Adrenal gland (tissue), 5 donors: Measurements from ENCODE around the gene MYLK.

Source experiments
- POLR2A ChIP-seq, 2 donors: fragments of 450-650 bp; IDR thresholded peaks; one replicate each; pipeline ENCODE4 v1.6.1; 2017; ENCODE audit warnings: antibody characterized with exemption in 2 of 2, mild to moderate bottlenecking in 2 of 2, moderate library complexity in 1 of 2
- TF ChIP-seq, protein P1 (sequence below), 6 experiments: fragments of 450-650 bp in 4 of 6; fragments of 200-600 bp in 2 of 6; sonication (generic) in 1 of 6; IDR thresholded peaks; 1 replicate in 5 of 6; 2 replicates in 1 of 6; pipeline versions ENCODE4 v1.5.1 to v1.8.0; 2016 to 2021; ENCODE audit warnings: antibody characterized with exemption in 6 of 6, mild to moderate bottlenecking in 2 of 6, moderate library complexity in 1 of 6
- donor health status: DM: no; HTN: no; CAD: no.

DNA sequence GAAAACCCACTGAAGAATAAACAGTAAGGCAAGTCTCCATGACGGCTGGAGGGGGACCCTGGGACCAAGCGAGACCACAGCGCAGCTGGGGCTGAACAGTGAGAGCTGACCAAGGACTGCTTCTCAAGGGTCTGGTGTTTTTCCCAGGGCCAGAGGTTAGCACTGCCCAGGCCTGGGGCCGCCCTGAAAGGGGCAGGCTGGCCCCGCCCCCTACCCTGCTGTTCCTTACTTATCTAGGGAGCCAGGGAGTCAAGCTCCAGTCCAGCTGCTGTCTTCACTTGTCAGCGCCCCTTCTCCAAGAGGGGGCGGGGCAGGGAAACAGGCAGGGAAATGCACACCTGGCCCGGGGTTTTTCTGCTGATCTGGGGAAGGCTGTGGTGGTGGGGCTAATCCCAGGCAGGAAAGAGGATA lies 247.7 kb downstream of the MYLK start:
- TF ChIP-seq, protein P1, sequence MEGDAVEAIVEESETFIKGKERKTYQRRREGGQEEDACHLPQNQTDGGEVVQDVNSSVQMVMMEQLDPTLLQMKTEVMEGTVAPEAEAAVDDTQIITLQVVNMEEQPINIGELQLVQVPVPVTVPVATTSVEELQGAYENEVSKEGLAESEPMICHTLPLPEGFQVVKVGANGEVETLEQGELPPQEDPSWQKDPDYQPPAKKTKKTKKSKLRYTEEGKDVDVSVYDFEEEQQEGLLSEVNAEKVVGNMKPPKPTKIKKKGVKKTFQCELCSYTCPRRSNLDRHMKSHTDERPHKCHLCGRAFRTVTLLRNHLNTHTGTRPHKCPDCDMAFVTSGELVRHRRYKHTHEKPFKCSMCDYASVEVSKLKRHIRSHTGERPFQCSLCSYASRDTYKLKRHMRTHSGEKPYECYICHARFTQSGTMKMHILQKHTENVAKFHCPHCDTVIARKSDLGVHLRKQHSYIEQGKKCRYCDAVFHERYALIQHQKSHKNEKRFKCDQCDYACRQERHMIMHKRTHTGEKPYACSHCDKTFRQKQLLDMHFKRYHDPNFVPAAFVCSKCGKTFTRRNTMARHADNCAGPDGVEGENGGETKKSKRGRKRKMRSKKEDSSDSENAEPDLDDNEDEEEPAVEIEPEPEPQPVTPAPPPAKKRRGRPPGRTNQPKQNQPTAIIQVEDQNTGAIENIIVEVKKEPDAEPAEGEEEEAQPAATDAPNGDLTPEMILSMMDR (IDR thresholded peaks at IDR 0.05) = no peak
- no peak for TF ChIP-seq POLR2A (IDR thresholded peaks at IDR 0.05)
